Pancreas (tissue), 10 donors: ENCODE results near the gene BRI3. TPM values are rescaled to one million over a fixed set of nuclear protein-coding genes. Genes with fewer than 3 reads are reported as not detected.

Experiments used
- ATAC-seq, 4 donors: fragments of 200-7000 bp; cut with Tn5 transposase; one replicate each; pipeline versions ENCODE4 v1.8.0 to v1.9.1; 2020; ENCODE audit warnings: mild to moderate bottlenecking in 4 of 4, moderate library complexity in 4 of 4
- DNase-seq, 6 donors: peaks; one replicate each; pipeline ENCODE4 v3.0.0-alpha.2; 2020
- FAIRE-seq: peaks from 2 replicates; lab custom pipeline; 2012; peaks lifted over from hg19 to GRCh38; lab: Jason Lieb, UNC
- H3K27ac ChIP-seq, 4 donors: fragments of 200-600 bp; sonication (generic); 1 replicate in 3 of 4; 2 replicates in 1 of 4; pipeline versions ENCODE4 v1.5.0 to v1.8.0; 2020
- H3K27me3 ChIP-seq, 4 donors: fragments of 200-600 bp; one replicate each; pipeline ENCODE4 v1.8.0; 2021
- H3K36me3 ChIP-seq, 3 donors: fragments of 200-600 bp; sonication (generic) in 1 of 3; one replicate each; pipeline versions ENCODE4 v1.5.0 to v1.8.0; 2020 to 2021
- H3K4me1 ChIP-seq, 3 donors: fragments of 200-600 bp; one replicate each; pipeline ENCODE4 v1.8.0; 2021
- H3K4me3 ChIP-seq, 4 donors: fragments of 200-600 bp; sonication (generic) in 2 of 4; one replicate each; pipeline versions ENCODE4 v1.5.0 to v1.8.0; 2020 to 2021
- H3K9me3 ChIP-seq, 4 donors: fragments of 200-600 bp; one replicate each; pipeline ENCODE4 v1.8.0; 2021
- CTCF ChIP-seq, 4 donors: fragments of 200-600 bp; sonication (generic) in 3 of 4; IDR thresholded peaks; one replicate each; pipeline versions ENCODE4 v1.5.0 to v1.8.0; 2021; ENCODE audit warnings: antibody characterized with exemption in 4 of 4
- WGBS, 2 donors: extraction: QIAGEN DNeasy Blood & Tissue Kit; methylation state at CpG; one replicate each; pipeline ENCODE4 v1.1.7; 2013; 5-methylcytosine and 5-hydroxymethylcytosine counted together
- intact Hi-C, 3 donors: fragments of 100-400 bp; cut with DNase I; formaldehyde crosslinking; loops; one replicate each; pipeline versions ENCODE4 v1.11.1 to v1.14.2; 2022
- polyA plus RNA-seq, 2 donors: library from polyadenylated mRNA; stranded (reverse); fragments of 200-250 nt; gene quantifications; one replicate each; pipeline ENCODE4 v1.2.3, GENCODE V29; 2013
- total RNA-seq, 6 donors: library from RNA; stranded (reverse); fragmentation: NEBNext Ultra II Directional in 4 of 6; extraction: Animal tissue kit (Norgen Biotek cat#: 25700) in 4 of 6; gene quantifications; one replicate each; pipeline versions ENCODE4 v1.2.1 to v1.2.4, GENCODE V29; 2021 to 2023
- donor health status: healthy with polysubstance abuse.
- donor health status: DM: no; HTN: no; CAD: no; lungs with moderate emphysema.
- donor health status: DM: no; HTN: no; CAD: no.
- donor health status: control.
- donor health status: control.
- donor health status: Bipolar disorder and iron deficiency.
- donor health status: DM: yes; HTN: yes; CAD: no.
- donor health status: DM: no; HTN: no; CAD: no.
- donor health status: DM: no; HTN: no; CAD: no.
- donor health status: DM: yes; HTN: yes; CAD: no.

The BRI3 gene
- total and polyA plus RNA-seq, 8 donors, result 88.0 to 122 (median 113) TPM

GRCh38 chr7:98276241-98276761 lies 5.2 kb upstream of the BRI3 start:
- 10 to 20% methylated on average over 5 of the region's 5 CpGs for WGBS, 2 donors
- peak; percentile 26 to 48 (median 42) for ATAC-seq

GRCh38 chr7:98278408-98278807 lies 3.1 kb upstream of the BRI3 start:
- H3K27ac ChIP-seq, result no peak overlapping the region
- ATAC-seq, result no peak
- H3K4me1 ChIP-seq, result peaks cover 16 to 22% (median 16%) of the 10 kb centered on the region in 3 donors
- H3K36me3 ChIP-seq, result no peaks in the 10 kb centered on the region
- TF ChIP-seq CTCF (IDR thresholded peaks at IDR 0.05), result no peak
- intact Hi-C loops, result no loop called here
- FAIRE-seq, result no peak
- no peaks in the 10 kb centered on the region for H3K9me3 ChIP-seq
- H3K27me3 ChIP-seq, result no peaks in the 10 kb centered on the region
- no peak for DNase-seq
- no peak overlapping the region for H3K4me3 ChIP-seq
- WGBS, 2 donors, result 95 to 97% methylated on average over 5 of the region's 5 CpGs

More at GRCh38 chr7:98276241-98276761, 5.2 kb upstream of the BRI3 start:
- FAIRE-seq, result peak; percentile 98
- H3K9me3 ChIP-seq, result no peaks in the 10 kb centered on the region
- TF ChIP-seq CTCF (IDR thresholded peaks at IDR 0.05), result no peak
- peak overlapping the region; percentile 31 to 87 (median 74) for H3K27ac ChIP-seq
- H3K4me1 ChIP-seq, result peaks cover 16 to 18% (median 16%) of the 10 kb centered on the region in 3 donors
- H3K4me3 ChIP-seq, result no peak overlapping the region
- peak in 3 of 6 donors; percentile 45 to 67 (median 59) for DNase-seq
- no peaks in the 10 kb centered on the region for H3K27me3 ChIP-seq
- no peaks in the 10 kb centered on the region for H3K36me3 ChIP-seq
- intact Hi-C loops, result no loop called here

GRCh38 chr7:98278936-98279335 lies 2.5 kb upstream of the BRI3 start:
- intact Hi-C loops, result no loop called here
- Histone ChIP-seq H3K27me3 (no peaks in the 10 kb centered on the region), H3K27ac (peak overlapping the region in 1 of 4 donors; percentile 33), H3K4me3 (no peak overlapping the region), H3K9me3 (no peaks in the 10 kb centered on the region), H3K36me3 (no peaks in the 10 kb centered on the region), H3K4me1 (peaks cover 16 to 27% (median 16%) of the 10 kb centered on the region in 3 donors)
- no peak for ATAC-seq
- 43 to 47% methylated on average over 4 of the region's 4 CpGs for WGBS, 2 donors
- peak in 1 of 6 donors; percentile 35 for DNase-seq
- no peak for FAIRE-seq
- TF ChIP-seq CTCF (IDR thresholded peaks at IDR 0.05), result no peak

- intact Hi-C loops, result no loop called here
- Histone ChIP-seq H3K27ac (peak overlapping the region; percentile 82 to 99 (median 96)), H3K36me3 (no peaks in the 10 kb centered on the region), H3K4me3 (peak overlapping the region in 2 of 4 donors; percentile 55 to 98), H3K27me3 (no peaks in the 10 kb centered on the region), H3K4me1 (peaks cover 22 to 40% (median 29%) of the 10 kb centered on the region in 3 donors), H3K9me3 (no peaks in the 10 kb centered on the region)
- 28 to 29% methylated on average over 7 of the region's 7 CpGs for WGBS, 2 donors
- ATAC-seq (no peak), FAIRE-seq (no peak), DNase-seq (peak in 1 of 6 donors; percentile 40)
- no peak for TF ChIP-seq CTCF (IDR thresholded peaks at IDR 0.05)
Measured at GRCh38 chr7:98280296-98280695, 1.2 kb upstream of the BRI3 start.
